SU-DHL-6 (cell line): ENCODE data around the gene ADAMTS16.

Experiments used
- H2AFZ ChIP-seq: fragments of 200-600 bp; sonication (generic); 2 replicates; pipeline ENCODE4 v1.6.1; 2014; ENCODE audit warnings: low read depth, mild to moderate bottlenecking, moderate library complexity, mixed read lengths, antibody characterized with exemption, low read length; ENCODE audit not compliant: severe bottlenecking
- H3F3A ChIP-seq: fragments of 200-600 bp; shearing (Covaris generic); 2 replicates; pipeline ENCODE4 v1.6.0; 2016; ENCODE audit warnings: antibody characterized with exemption, mild to moderate bottlenecking; ENCODE audit not compliant: insufficient read depth
- H3K27ac ChIP-seq: fragments of 200-600 bp; sonication (generic); 2 replicates; pipeline ENCODE4 v1.5.1; 2016; ENCODE audit warnings: low read depth, mild to moderate bottlenecking, low read length, moderate library complexity, mixed read lengths
- H3K27me3 ChIP-seq: fragments of 200-600 bp; sonication (generic), shearing (Covaris generic); 2 replicates; pipeline ENCODE4 v1.6.0; 2014; ENCODE audit warnings: mild to moderate bottlenecking, low read length
- H3K36me3 ChIP-seq: fragments of 200-600 bp; sonication (generic); 2 replicates; pipeline ENCODE4 v1.6.1; 2014; ENCODE audit warnings: mild to moderate bottlenecking, low read length, mixed read lengths
- H3K4me2 ChIP-seq: fragments of 300-600, 200-600 bp; shearing (Covaris generic), sonication (generic); 2 replicates; pipeline ENCODE4 v1.6.0; 2014; ENCODE audit warnings: low read length, low read depth, mild to moderate bottlenecking; ENCODE audit not compliant: poor library complexity, severe bottlenecking
- H3K4me3 ChIP-seq: fragments of 200-600 bp; sonication (generic); 2 replicates; pipeline ENCODE4 v1.5.1; 2014; ENCODE audit warnings: antibody characterized with exemption, low read length, mild to moderate bottlenecking, mixed read lengths; ENCODE audit not compliant: insufficient read depth, poor library complexity, severe bottlenecking
- H3K79me2 ChIP-seq: fragments of 200-600 bp; sonication (generic); 2 replicates; pipeline ENCODE4 v1.6.1; 2014; ENCODE audit warnings: mild to moderate bottlenecking, low read length, moderate library complexity; ENCODE audit not compliant: insufficient read depth
- H3K9ac ChIP-seq: fragments of 200-600 bp; sonication (generic); 2 replicates; pipeline ENCODE4 v1.7.0; 2014; ENCODE audit warnings: mild to moderate bottlenecking, low read length
- H3K9me2 ChIP-seq: fragments of 200-600 bp; sonication (generic); replicated peaks from 2 replicates; pipeline ENCODE4 v1.6.1; 2014; ENCODE audit warnings: low read length; ENCODE audit not compliant: insufficient read depth
- H3K9me3 ChIP-seq: fragments of 200-600 bp; sonication (generic); 2 replicates; pipeline ENCODE4 v1.6.1; 2014; ENCODE audit warnings: low read length, mixed read lengths; ENCODE audit not compliant: insufficient read depth
- H4K20me1 ChIP-seq: fragments of 200-600 bp; sonication (generic); 2 replicates; pipeline ENCODE4 v1.6.1; 2014; ENCODE audit warnings: low read depth, mild to moderate bottlenecking, antibody characterized with exemption, low read length, moderate library complexity, mixed read lengths
- EZH2phosphoT487 ChIP-seq: fragments of 200-600 bp; sonication (generic), shearing (Covaris generic); conservative IDR thresholded peaks from 2 replicates; pipeline ENCODE4 v1.6.1; 2018; ENCODE audit warnings: mild to moderate bottlenecking, antibody characterized with exemption, low read length, moderate library complexity, mixed read lengths
- TF ChIP-seq, protein P1 (sequence below): fragments of 200-600 bp; sonication (generic); IDR thresholded peaks from one replicate; pipeline ENCODE4 v1.5.1; 2017; ENCODE audit warnings: antibody characterized with exemption, mild to moderate bottlenecking, low read length, moderate library complexity; ENCODE audit not compliant: insufficient read depth, poor library complexity, severe bottlenecking

The ADAMTS16 gene

DNA sequence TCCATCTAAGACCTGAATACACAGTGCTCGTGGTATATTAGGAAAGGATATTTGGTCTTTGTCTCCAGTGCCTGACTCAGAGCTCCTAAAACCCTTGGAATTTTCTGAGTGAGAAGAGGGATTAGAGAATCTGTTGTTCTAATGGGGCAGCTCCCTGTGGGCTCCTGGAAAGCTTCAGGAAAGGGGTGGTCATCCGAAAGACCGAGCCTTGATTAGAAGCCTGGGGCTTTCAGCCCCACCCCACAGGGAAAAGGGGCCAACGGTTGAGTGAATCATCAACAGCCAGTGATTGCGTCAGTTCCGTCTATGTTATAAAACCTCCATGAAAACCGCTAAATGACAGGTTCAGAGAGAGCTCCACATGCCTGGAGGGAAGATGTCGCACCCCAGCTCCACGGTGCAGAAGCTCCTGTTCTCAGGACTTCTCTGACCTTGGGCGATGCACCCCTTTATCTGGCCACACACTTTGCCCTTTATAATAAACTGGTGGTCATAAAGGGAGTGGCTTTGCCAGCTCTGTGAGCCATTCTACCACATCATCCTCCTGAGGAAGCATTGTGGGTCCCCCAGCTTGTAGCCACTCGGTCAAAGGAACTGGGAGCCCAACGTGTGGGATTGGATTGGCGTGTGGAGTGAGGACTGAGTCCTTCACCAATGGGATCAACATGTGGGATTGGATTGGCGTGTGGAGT lies 211.3 kb downstream of the ADAMTS16 start:
- Histone ChIP-seq H3K27ac (no peak overlapping the region), H3K36me3 (no peaks in the 10 kb centered on the region), H3K27me3 (no peaks in the 10 kb centered on the region), H3K4me3 (no peak overlapping the region), H3K79me2 (no peaks in the 10 kb centered on the region), H3K4me2 (no peak overlapping the region), H2AFZ (no peak overlapping the region), H3K9me3 (no peaks in the 10 kb centered on the region), H3K9me2 (no peaks in the 10 kb centered on the region), H3F3A (no peaks in the 10 kb centered on the region), H4K20me1 (no peaks in the 10 kb centered on the region), H3K9ac (no peak overlapping the region)
- TF ChIP-seq, protein P1, sequence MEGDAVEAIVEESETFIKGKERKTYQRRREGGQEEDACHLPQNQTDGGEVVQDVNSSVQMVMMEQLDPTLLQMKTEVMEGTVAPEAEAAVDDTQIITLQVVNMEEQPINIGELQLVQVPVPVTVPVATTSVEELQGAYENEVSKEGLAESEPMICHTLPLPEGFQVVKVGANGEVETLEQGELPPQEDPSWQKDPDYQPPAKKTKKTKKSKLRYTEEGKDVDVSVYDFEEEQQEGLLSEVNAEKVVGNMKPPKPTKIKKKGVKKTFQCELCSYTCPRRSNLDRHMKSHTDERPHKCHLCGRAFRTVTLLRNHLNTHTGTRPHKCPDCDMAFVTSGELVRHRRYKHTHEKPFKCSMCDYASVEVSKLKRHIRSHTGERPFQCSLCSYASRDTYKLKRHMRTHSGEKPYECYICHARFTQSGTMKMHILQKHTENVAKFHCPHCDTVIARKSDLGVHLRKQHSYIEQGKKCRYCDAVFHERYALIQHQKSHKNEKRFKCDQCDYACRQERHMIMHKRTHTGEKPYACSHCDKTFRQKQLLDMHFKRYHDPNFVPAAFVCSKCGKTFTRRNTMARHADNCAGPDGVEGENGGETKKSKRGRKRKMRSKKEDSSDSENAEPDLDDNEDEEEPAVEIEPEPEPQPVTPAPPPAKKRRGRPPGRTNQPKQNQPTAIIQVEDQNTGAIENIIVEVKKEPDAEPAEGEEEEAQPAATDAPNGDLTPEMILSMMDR: no peak
- no peak for TF ChIP-seq EZH2phosphoT487

DNA sequence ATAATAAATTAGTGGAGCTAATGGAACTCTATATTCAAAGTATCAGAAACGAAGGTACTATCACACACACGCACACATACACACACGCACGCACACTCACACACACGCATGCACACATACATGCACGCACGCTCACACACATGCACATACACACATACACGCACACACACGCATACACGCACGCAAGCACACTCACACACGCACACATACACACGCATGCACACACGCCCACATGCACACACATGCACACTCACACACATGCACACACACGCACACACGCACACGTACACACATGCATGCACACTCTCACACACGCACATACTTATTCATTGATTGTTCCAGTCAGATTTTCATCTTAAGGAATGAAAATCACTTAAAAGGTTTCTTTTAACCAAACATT lies 212.5 kb downstream of the ADAMTS16 start:
- no peaks in the 10 kb centered on the region for H3K79me2 ChIP-seq
- no peak overlapping the region for H3K4me3 ChIP-seq
- no peaks in the 10 kb centered on the region for H3F3A ChIP-seq
- H3K27me3 ChIP-seq: no peaks in the 10 kb centered on the region
- H3K4me2 ChIP-seq: no peak overlapping the region
- H4K20me1 ChIP-seq: no peaks in the 10 kb centered on the region
- H3K9me3 ChIP-seq: no peaks in the 10 kb centered on the region
- no peaks in the 10 kb centered on the region for H3K36me3 ChIP-seq
- no peak overlapping the region for H3K9ac ChIP-seq
- H3K27ac ChIP-seq: no peak overlapping the region
- no peaks in the 10 kb centered on the region for H3K9me2 ChIP-seq
- no peak overlapping the region for H2AFZ ChIP-seq
- TF ChIP-seq EZH2phosphoT487: no peak
- TF ChIP-seq, protein P1: no peak

DNA sequence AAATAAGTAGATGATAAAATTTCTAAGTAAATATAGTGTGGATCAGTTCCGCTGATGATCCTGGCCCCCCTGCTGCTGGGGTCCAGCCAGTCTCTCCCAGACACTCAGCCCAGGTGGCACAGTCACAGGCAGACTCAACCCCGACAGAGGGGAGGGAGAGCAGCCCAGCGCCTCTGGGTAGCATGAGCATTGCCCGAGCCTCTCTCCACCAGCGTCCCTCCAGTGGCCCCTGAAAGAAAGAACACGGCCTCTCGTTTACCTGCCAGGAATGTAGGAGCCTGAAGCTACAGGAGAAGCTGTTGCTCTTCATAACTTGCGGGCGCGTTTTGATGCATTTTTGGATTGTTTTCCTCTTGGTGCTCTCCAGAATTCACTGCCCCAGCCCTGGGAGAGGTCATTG lies 213.6 kb downstream of the ADAMTS16 start:
- Histone ChIP-seq H3K79me2 (no peaks in the 10 kb centered on the region), H3K27me3 (no peaks in the 10 kb centered on the region), H3K4me2 (no peak overlapping the region), H3K9ac (no peak overlapping the region), H3K27ac (no peak overlapping the region), H3K9me2 (no peaks in the 10 kb centered on the region), H2AFZ (no peak overlapping the region), H4K20me1 (no peaks in the 10 kb centered on the region), H3K4me3 (no peak overlapping the region), H3K36me3 (no peaks in the 10 kb centered on the region), H3K9me3 (no peaks in the 10 kb centered on the region), H3F3A (no peaks in the 10 kb centered on the region)
- no peak for TF ChIP-seq EZH2phosphoT487
- TF ChIP-seq, protein P1: no peak
